RPMI8226 (cell line): ENCODE measurements around the gene HSPA12A.

ENCODE experiments used
- DNase-seq: peaks from one replicate; pipeline ENCODE4 v3.0.0-alpha.2; 2015

HSPA12A gene

GRCh38 chr10:116626815-116627214 is 115.6 kb downstream of the HSPA12A start:
- DNase-seq: no peak

GRCh38 chr10:116625845-116626244 is 116.5 kb downstream of the HSPA12A start:
- no peak for DNase-seq

GRCh38 chr10:116621934-116622655 is 120.3 kb downstream of the HSPA12A start:
- no peak for DNase-seq

GRCh38 chr10:116621476-116621875 is 120.9 kb downstream of the HSPA12A start:
- DNase-seq: no peak
